Adrenal gland (tissue), 5 donors: ENCODE data around the gene SMG1.
"Not testable (repeated sequence)": the region's sequence is repeated elsewhere in the genome, so short reads cannot be mapped to it uniquely, and the experiment has no call there.

ENCODE experiments used
- CTCF ChIP-seq, 6 experiments: fragments of 450-650 bp in 4 of 6; fragments of 200-600 bp in 2 of 6; sonication (generic) in 1 of 6; IDR thresholded peaks; 1 replicate in 5 of 6; 2 replicates in 1 of 6; pipeline versions ENCODE4 v1.5.1 to v1.8.0; 2016 to 2021; ENCODE audit warnings: antibody characterized with exemption in 6 of 6, mild to moderate bottlenecking in 2 of 6, moderate library complexity in 1 of 6
- POLR2A ChIP-seq, 2 donors: fragments of 450-650 bp; IDR thresholded peaks; one replicate each; pipeline ENCODE4 v1.6.1; 2017; ENCODE audit warnings: antibody characterized with exemption in 2 of 2, mild to moderate bottlenecking in 2 of 2, moderate library complexity in 1 of 2
- donor health status: DM: no; HTN: no; CAD: no.

GRCh38 chr16:18877259-18877658, 48.9 kb downstream of the SMG1 start:
- TF ChIP-seq CTCF, POLR2A (IDR thresholded peaks at IDR 0.05): not testable (repeated sequence)
